Right lobe of liver (tissue), 6 donors: Measurements from ENCODE around the gene ZCCHC8. TPM values are rescaled to one million over a fixed set of nuclear protein-coding genes. Genes with fewer than 3 reads are reported as not detected.

Source experiments
- ATAC-seq, 4 donors: fragments of 200-7000 bp; cut with Tn5 transposase; one replicate each; pipeline ENCODE4 v1.9.1; 2020; ENCODE audit warnings: mild to moderate bottlenecking in 4 of 4, moderate library complexity in 4 of 4
- DNase-seq, 3 donors: peaks; one replicate each; pipeline ENCODE4 v3.0.0-alpha.2; 2020
- H3K27ac ChIP-seq, 3 donors: fragments of 200-600 bp; one replicate each; pipeline ENCODE4 v1.8.0; 2022
- H3K27me3 ChIP-seq, 2 donors: fragments of 200-600 bp; one replicate each; pipeline ENCODE4 v1.8.0; 2022
- H3K36me3 ChIP-seq, 4 donors: fragments of 200-600 bp; sonication (generic) in 1 of 4; one replicate each; pipeline versions ENCODE4 v1.5.1 to v1.8.0; 2017 to 2022; ENCODE audit warnings: control low read depth in 1 of 4
- H3K4me1 ChIP-seq, 4 donors: fragments of 200-600 bp; sonication (generic) in 1 of 4; one replicate each; pipeline versions ENCODE4 v1.5.1 to v1.8.0; 2017 to 2022; ENCODE audit warnings: control low read depth in 1 of 4
- H3K4me3 ChIP-seq, 3 donors: fragments of 200-600 bp; one replicate each; pipeline ENCODE4 v1.8.0; 2022
- H3K9me3 ChIP-seq, 4 donors: fragments of 200-600 bp; sonication (generic) in 1 of 4; one replicate each; pipeline versions ENCODE4 v1.5.1 to v1.8.0; 2017 to 2022; ENCODE audit warnings: control low read depth in 1 of 4
- POLR2A ChIP-seq: fragments of 450-650 bp; IDR thresholded peaks from one replicate; pipeline ENCODE4 v1.6.1; 2017; ENCODE audit warnings: antibody characterized with exemption, mild to moderate bottlenecking
- WGBS: methylation state at CpG from one replicate; pipeline ENCODE4 v1.1.6; 2018; ENCODE audit warnings: low coverage, low lambda C conversion rate; ENCODE audit not compliant: insufficient coverage; ENCODE audit errors: missing lambda C conversion rate; 5-methylcytosine and 5-hydroxymethylcytosine counted together
- intact Hi-C, 2 donors: fragments of 100-400 bp; cut with DNase I; formaldehyde crosslinking; loops; one replicate each; pipeline versions ENCODE4 v1.11.2 to v1.14.1; 2022
- total RNA-seq, 6 experiments: library from RNA; depleted of rRNA in 2 of 6; stranded (reverse); fragments of >200 nt in 2 of 6; fragmentation: NEBNext Ultra II Directional in 3 of 6; extraction: Animal tissue kit (Norgen Biotek cat#: 25700) in 3 of 6; gene quantifications; one replicate each; pipeline versions ENCODE4 v1.1.0 to v1.2.4, GENCODE V29; 2016 to 2023
- TF ChIP-seq, protein P1 (sequence below), 4 donors: fragments of 200-600 bp in 3 of 4; fragments of 450-650 bp in 1 of 4; IDR thresholded peaks; one replicate each; pipeline versions ENCODE4 v1.5.1 to v1.8.0; 2016 to 2022; ENCODE audit warnings: antibody characterized with exemption in 4 of 4, mild to moderate bottlenecking in 2 of 4
- donor health status: DM: no; HTN: yes; CAD: no.
- donor health status: DM: no; HTN: no; CAD: no.
- donor health status: DM: no; HTN: no; CAD: no.
- donor health status: DM: no; HTN: yes; CAD: no.
- donor health status: DM: no; HTN: yes; CAD: no.

The ZCCHC8 gene
- total RNA-seq, 6 experiments from 2014 or later, result 8.5 to 13.0 (median 9.3) TPM

DNA sequence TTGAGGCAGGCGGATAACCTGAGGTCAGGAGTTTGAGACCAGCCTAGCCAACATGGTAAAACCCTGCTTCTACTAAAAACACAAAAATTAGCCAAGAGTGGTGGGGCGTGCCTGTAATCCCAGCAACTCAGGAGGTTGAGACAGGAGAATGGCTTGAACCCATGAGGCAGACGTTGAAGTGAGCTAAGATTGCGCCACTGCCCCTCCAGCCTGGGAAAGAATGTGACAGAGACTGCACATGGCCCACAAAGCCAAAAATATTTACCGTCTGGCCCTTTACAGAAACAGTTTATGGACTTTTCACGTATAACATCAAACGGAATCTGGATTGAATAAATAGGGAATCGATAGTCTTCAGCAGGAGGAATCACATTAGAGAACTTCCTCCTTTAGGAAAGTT, 22.5 kb upstream of the ZCCHC8 start:
- no peak overlapping the region for H3K4me3 ChIP-seq
- DNase-seq, result no peak
- 36% methylated on average over 8 of the region's 8 CpGs for WGBS
- TF ChIP-seq POLR2A, result no peak
- TF ChIP-seq, protein P1, sequence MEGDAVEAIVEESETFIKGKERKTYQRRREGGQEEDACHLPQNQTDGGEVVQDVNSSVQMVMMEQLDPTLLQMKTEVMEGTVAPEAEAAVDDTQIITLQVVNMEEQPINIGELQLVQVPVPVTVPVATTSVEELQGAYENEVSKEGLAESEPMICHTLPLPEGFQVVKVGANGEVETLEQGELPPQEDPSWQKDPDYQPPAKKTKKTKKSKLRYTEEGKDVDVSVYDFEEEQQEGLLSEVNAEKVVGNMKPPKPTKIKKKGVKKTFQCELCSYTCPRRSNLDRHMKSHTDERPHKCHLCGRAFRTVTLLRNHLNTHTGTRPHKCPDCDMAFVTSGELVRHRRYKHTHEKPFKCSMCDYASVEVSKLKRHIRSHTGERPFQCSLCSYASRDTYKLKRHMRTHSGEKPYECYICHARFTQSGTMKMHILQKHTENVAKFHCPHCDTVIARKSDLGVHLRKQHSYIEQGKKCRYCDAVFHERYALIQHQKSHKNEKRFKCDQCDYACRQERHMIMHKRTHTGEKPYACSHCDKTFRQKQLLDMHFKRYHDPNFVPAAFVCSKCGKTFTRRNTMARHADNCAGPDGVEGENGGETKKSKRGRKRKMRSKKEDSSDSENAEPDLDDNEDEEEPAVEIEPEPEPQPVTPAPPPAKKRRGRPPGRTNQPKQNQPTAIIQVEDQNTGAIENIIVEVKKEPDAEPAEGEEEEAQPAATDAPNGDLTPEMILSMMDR (IDR thresholded peaks at IDR 0.05), result no peak
- no peaks in the 10 kb centered on the region for H3K9me3 ChIP-seq
- intact Hi-C loops, result no loop called here
- no peak for ATAC-seq
- H3K27me3 ChIP-seq, result no peaks in the 10 kb centered on the region
- H3K4me1 ChIP-seq, result peaks cover 0 to 34% (median 16%) of the 10 kb centered on the region in 4 donors
- no peak overlapping the region for H3K27ac ChIP-seq
- peaks cover 17 to 39% (median 31%) of the 10 kb centered on the region in 4 donors for H3K36me3 ChIP-seq

DNA sequence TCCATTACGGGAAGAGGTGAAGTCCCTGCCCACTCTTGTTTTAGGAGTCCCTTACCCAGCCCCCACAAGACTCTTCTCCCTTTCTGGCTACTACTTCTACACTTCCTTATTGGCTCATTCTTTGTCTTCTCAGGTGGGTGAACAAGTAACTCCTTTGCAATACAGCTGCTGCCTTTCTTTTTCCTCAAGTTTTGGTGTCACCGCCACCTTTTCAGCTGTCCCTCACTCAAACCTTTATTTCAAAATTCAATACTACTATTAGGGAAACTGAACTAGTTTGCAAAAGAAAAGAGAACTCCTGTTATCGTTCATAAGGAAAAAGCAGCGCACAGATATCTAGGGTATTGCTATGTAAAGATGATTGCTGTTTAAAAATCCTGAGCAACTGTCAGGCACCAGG, 19.9 kb upstream of the ZCCHC8 start:
- Histone ChIP-seq H3K4me3 (no peak overlapping the region), H3K27ac (no peak overlapping the region), H3K27me3 (no peaks in the 10 kb centered on the region), H3K36me3 (peaks cover 35 to 66% (median 53%) of the 10 kb centered on the region in 4 donors), H3K4me1 (peaks cover 0 to 26% (median 12%) of the 10 kb centered on the region in 4 donors), H3K9me3 (no peaks in the 10 kb centered on the region)
- TF ChIP-seq POLR2A, result no peak
- TF ChIP-seq, protein P1 (IDR thresholded peaks at IDR 0.05), result no peak
- 94% methylated on average over 4 of the region's 4 CpGs for WGBS
- no peak for ATAC-seq
- no peak for DNase-seq
- intact Hi-C loops, result no loop called here

DNA sequence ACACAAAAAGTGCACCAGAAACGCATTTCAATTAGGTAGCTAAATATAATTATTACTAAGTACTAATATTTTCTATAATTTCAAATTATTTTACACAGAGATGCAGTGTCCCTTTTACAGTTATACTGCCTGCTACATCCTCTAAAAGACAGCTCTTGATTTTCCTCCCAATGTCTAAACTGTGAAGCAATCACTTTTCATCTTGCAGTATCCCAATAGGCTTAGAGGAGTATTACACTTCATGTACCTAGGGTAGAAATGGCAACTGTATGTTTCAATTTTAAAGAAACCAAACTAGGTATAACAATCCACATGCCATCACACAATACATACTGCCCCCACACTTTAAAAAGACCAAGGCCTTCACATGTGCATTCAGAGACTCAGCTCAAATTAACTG, 18.7 kb upstream of the ZCCHC8 start:
- no peaks in the 10 kb centered on the region for H3K27me3 ChIP-seq
- no peak for DNase-seq
- H3K36me3 ChIP-seq, result peaks cover 35 to 78% (median 63%) of the 10 kb centered on the region in 4 donors
- no peak for TF ChIP-seq POLR2A
- TF ChIP-seq, protein P1 (IDR thresholded peaks at IDR 0.05), result no peak
- intact Hi-C loops, result no loop called here
- no peak overlapping the region for H3K4me3 ChIP-seq
- H3K4me1 ChIP-seq, result peaks cover 0 to 16% (median 8%) of the 10 kb centered on the region in 4 donors
- H3K9me3 ChIP-seq, result no peaks in the 10 kb centered on the region
- ATAC-seq, result no peak
- H3K27ac ChIP-seq, result no peak overlapping the region
- 83% methylated on average over 1 of the region's 1 CpG for WGBS

DNA sequence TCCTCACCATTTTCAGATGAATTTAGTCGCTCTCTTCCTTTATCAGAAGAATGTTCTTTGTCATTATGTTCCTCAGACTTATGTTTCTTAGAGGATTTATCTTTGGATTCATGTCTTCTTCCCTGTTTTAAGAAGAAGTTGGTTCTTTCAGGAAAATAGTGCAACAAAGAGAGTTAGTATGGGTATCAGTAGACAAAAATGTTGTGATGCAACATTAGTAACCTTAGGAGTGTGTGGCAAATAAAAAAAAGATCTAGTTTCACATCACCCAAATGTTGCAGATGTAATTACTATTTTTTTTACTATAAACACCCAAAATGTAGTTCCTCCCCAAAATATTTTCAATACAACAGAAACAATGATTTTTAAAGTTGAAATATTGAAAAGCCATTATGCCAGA, 18.2 kb upstream of the ZCCHC8 start:
- intact Hi-C loops, result no loop called here
- Histone ChIP-seq H3K36me3 (peaks cover 35 to 83% (median 67%) of the 10 kb centered on the region in 4 donors), H3K27ac (no peak overlapping the region), H3K4me1 (peaks cover 0 to 14% (median 6%) of the 10 kb centered on the region in 4 donors), H3K9me3 (no peaks in the 10 kb centered on the region), H3K4me3 (no peak overlapping the region), H3K27me3 (no peaks in the 10 kb centered on the region)
- TF ChIP-seq, protein P1 (IDR thresholded peaks at IDR 0.05), result no peak
- no peak for TF ChIP-seq POLR2A
- ATAC-seq, result no peak
- WGBS, result 100% methylated on average over 1 of the region's 1 CpG
- no peak for DNase-seq

DNA sequence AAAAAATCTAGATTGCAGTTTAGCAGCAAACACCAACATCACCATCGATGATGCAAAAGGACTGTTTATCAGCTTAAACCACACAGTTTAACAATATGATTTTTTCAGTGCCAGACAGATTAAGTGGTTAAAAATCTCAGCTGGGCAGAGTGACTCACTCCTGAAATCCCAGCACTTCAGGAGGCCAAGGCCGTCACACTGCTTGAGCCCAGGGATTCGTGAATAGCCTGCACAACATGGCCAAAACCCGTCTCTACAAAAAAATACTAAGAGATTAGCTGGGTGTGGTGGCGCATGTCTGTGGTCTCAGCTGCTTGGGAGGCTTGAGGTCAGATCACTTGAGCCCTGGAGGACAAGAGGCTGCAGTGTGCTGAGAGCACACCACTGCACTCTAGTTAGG, 17.1 kb upstream of the ZCCHC8 start:
- no peak overlapping the region for H3K4me3 ChIP-seq
- H3K27ac ChIP-seq, result no peak overlapping the region
- intact Hi-C loops, result no loop called here
- ATAC-seq, result no peak
- TF ChIP-seq POLR2A, result no peak
- TF ChIP-seq, protein P1 (IDR thresholded peaks at IDR 0.05), result no peak
- H3K4me1 ChIP-seq, result peaks cover 0 to 4% (median under 1%) of the 10 kb centered on the region in 4 donors
- WGBS, result 80% methylated on average over 4 of the region's 5 CpGs
- H3K27me3 ChIP-seq, result no peaks in the 10 kb centered on the region
- no peak for DNase-seq
- no peaks in the 10 kb centered on the region for H3K9me3 ChIP-seq
- H3K36me3 ChIP-seq, result peaks cover 35 to 92% (median 73%) of the 10 kb centered on the region in 4 donors
